ENCODE results near the gene MCM3.

DNA sequence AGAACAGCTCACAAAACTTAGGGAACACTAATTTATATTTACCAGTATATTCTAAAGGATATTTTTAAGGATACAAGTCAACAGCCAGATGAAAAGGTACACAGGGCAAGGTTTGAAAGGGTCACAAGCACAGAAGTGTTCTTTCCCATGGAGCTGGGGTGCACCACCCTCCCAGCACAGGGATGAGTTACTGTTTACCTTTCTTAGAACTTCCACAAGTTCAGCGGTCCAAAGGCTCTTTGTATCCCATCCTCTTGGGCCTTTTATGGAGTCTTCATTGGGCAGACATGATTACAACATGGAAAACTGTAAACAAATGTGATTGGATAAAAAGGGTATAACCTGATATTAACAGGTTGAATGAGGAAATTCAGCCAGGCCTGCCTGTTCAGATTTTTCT, 39.1 kb downstream of the MCM3 start:
- TF ChIP-seq FOXA1 (IDR thresholded peaks at IDR 0.05) (no peak), SP1 (IDR thresholded peaks at IDR 0.05) (no peak), TARDBP (IDR thresholded peaks at IDR 0.05) (no peak), FOXM1 (IDR thresholded peaks at IDR 0.05; ENCODE audit: borderline replicate concordance) (no peak)

Data from HEK293T (cell line).